GM23338 (cell line): Measurements from ENCODE around the gene MLPH. TPM values are rescaled to one million over a fixed set of nuclear protein-coding genes. Genes with fewer than 3 reads are reported as not detected.

ENCODE experiments used
- ATAC-seq: fragments of 200-7000 bp; cut with Tn5 transposase; 3 replicates; pipeline ENCODE4 v1.9.1; 2020
- DNase-seq: peaks from one replicate; pipeline ENCODE4 v3.0.0-alpha.2; 2015; ENCODE audit warnings: low spot score
- H2AFZ ChIP-seq: fragments of 200-600 bp; sonication (generic); 2 replicates; pipeline ENCODE4 v1.8.0; 2016; ENCODE audit warnings: antibody characterized with exemption, mild to moderate bottlenecking, moderate library complexity
- H3F3A ChIP-seq: fragments of 200-600 bp; sonication (generic); replicated peaks from 2 replicates; pipeline ENCODE4 v1.8.0; 2017; ENCODE audit warnings: antibody characterized with exemption, mixed run types, low read depth
- H3K27ac ChIP-seq: fragments of 200-600 bp; sonication (generic); 2 replicates; pipeline ENCODE4 v1.6.1; 2016; ENCODE audit warnings: low read depth
- H3K27me3 ChIP-seq: fragments of 200-600 bp; sonication (generic); 2 replicates; pipeline ENCODE4 v1.8.0; 2016; ENCODE audit warnings: mild to moderate bottlenecking, mixed run types, moderate library complexity; ENCODE audit not compliant: insufficient read depth
- H3K36me3 ChIP-seq: fragments of 200-600 bp; sonication (generic); 2 replicates; pipeline ENCODE4 v1.8.0; 2016; ENCODE audit warnings: mild to moderate bottlenecking; ENCODE audit not compliant: insufficient read depth
- H3K4me1 ChIP-seq: fragments of 200-600 bp; sonication (generic); 2 replicates; pipeline ENCODE4 v1.8.0; 2016; ENCODE audit warnings: mild to moderate bottlenecking, moderate library complexity; ENCODE audit not compliant: insufficient read depth
- H3K4me2 ChIP-seq: fragments of 200-600 bp; sonication (generic); 2 replicates; pipeline ENCODE4 v1.7.1; 2017; ENCODE audit warnings: mixed run types
- H3K4me3 ChIP-seq: fragments of 200-600 bp; sonication (generic); 2 replicates; pipeline ENCODE4 v1.6.1; 2016; ENCODE audit warnings: mixed run types
- H3K79me2 ChIP-seq: fragments of 200-600 bp; sonication (generic); replicated peaks from 2 replicates; pipeline ENCODE4 v1.8.0; 2017; ENCODE audit warnings: mild to moderate bottlenecking; ENCODE audit not compliant: insufficient read depth
- H3K9me2 ChIP-seq: fragments of 200-600 bp; sonication (generic); 2 replicates; pipeline ENCODE4 v1.8.0; 2017; ENCODE audit not compliant: insufficient read depth
- H4K20me1 ChIP-seq: fragments of 200-600 bp; sonication (generic); replicated peaks from 2 replicates; pipeline ENCODE4 v1.8.0; 2017; ENCODE audit warnings: mild to moderate bottlenecking; ENCODE audit not compliant: insufficient read depth
- H3K27ac Mint-ChIP-seq: 2 replicates; pipeline ENCODE4 v1.8.0; 2020; ENCODE audit warnings: inconsistent platforms, mild to moderate bottlenecking, moderate library complexity, mixed read lengths
- H3K27me3 Mint-ChIP-seq: 3 replicates; pipeline ENCODE4 v1.8.0; 2022; ENCODE audit warnings: low read depth, mild to moderate bottlenecking, moderate library complexity, mixed read lengths, inconsistent platforms; ENCODE audit not compliant: insufficient read depth, poor library complexity
- H3K36me3 Mint-ChIP-seq: 3 replicates; pipeline ENCODE4 v1.8.0; 2021; ENCODE audit warnings: low read depth, mild to moderate bottlenecking, inconsistent platforms, moderate library complexity, mixed read lengths
- H3K4me1 Mint-ChIP-seq: 3 replicates; pipeline ENCODE4 v1.8.0; 2020; ENCODE audit warnings: mild to moderate bottlenecking, inconsistent platforms, mixed read lengths
- H3K4me3 Mint-ChIP-seq: 3 replicates; pipeline ENCODE4 v1.8.0; 2021; ENCODE audit warnings: moderate library complexity, mild to moderate bottlenecking, inconsistent platforms, mixed read lengths
- H3K9me3 Mint-ChIP-seq: 3 replicates; pipeline ENCODE4 v1.8.0; 2020; ENCODE audit warnings: moderate library complexity, mild to moderate bottlenecking, inconsistent platforms, mixed read lengths
- CREB1 ChIP-seq: fragments of 250-450 bp; sonication (Bioruptor Pico); IDR thresholded peaks from 2 replicates; pipeline ENCODE4 v1.5.0; 2020; ENCODE audit warnings: low read depth, mild to moderate bottlenecking, moderate library complexity
- CTCF ChIP-seq, 2 experiments: fragments of 200-600 bp in 1 of 2; sonication (generic) in 1 of 2; conservative IDR thresholded peaks; 2 replicates each; pipeline versions ENCODE4 v1.5.1 to v1.6.1; 2016 to 2017; ENCODE audit warnings: antibody characterized with exemption in 2 of 2, low read depth in 2 of 2, mild to moderate bottlenecking in 2 of 2, moderate library complexity in 1 of 2
- ETS1 ChIP-seq: IDR thresholded peaks from 2 replicates; pipeline ENCODE4 v1.6.1; 2016; ENCODE audit warnings: antibody characterized with exemption
- EZH2 ChIP-seq: fragments of 200-600 bp; sonication (generic); IDR thresholded peaks from one replicate; pipeline ENCODE4 v1.8.0; 2017; ENCODE audit warnings: antibody characterized with exemption, mild to moderate bottlenecking, low read depth; ENCODE audit not compliant: unreplicated experiment
- EZH2phosphoT487 ChIP-seq: fragments of 200-600 bp; sonication (generic); IDR thresholded peaks from one replicate; pipeline ENCODE4 v1.8.1; 2018; ENCODE audit warnings: antibody characterized with exemption; ENCODE audit not compliant: unreplicated experiment
- POLR2AphosphoS5 ChIP-seq: IDR thresholded peaks from 2 replicates; pipeline ENCODE4 v1.6.1; 2016; ENCODE audit warnings: antibody characterized with exemption, low read depth
- REST ChIP-seq: IDR thresholded peaks from one replicate; pipeline ENCODE4 v1.6.1; 2018; ENCODE audit warnings: antibody characterized with exemption; ENCODE audit not compliant: unreplicated experiment
- STAT1 ChIP-seq: IDR thresholded peaks from one replicate; pipeline ENCODE4 v1.6.1; 2016; ENCODE audit warnings: antibody characterized with exemption; ENCODE audit not compliant: unreplicated experiment
- ZNF114 ChIP-seq: fragments of 250-450 bp; sonication (Bioruptor Pico); IDR thresholded peaks from 2 replicates; pipeline ENCODE4 v1.5.0; 2020; ENCODE audit warnings: mild to moderate bottlenecking, moderate library complexity
- polyA plus RNA-seq: library from polyadenylated mRNA; unstranded; fragments of >200 nt; fragmentation: Nextera tagmentation; extraction: Ambion mirVana; gene quantifications from 2 replicates; pipeline ENCODE4 v1.2.1, GENCODE V29; 2016
- total RNA-seq: library from RNA; depleted of rRNA; stranded (reverse); fragments of >200 nt; shearing (Covaris generic); gene quantifications from 2 replicates; pipeline ENCODE4 v1.2.3, GENCODE V29; 2014

MLPH gene
- total and polyA plus RNA-seq, 2 experiments from 2014 or later, result 13.6 to 16.5 TPM

GRCh38 chr2:237450583-237450982 is 36.5 kb upstream of the MLPH start:
- no peak for TF ChIP-seq STAT1
- ATAC-seq, result no peak

GRCh38 chr2:237451643-237452469 is 35.2 kb upstream of the MLPH start:
- no peaks in the 10 kb centered on the region for H3K79me2 ChIP-seq
- peak; percentile 94 for ATAC-seq
- H4K20me1 ChIP-seq, result no peaks in the 10 kb centered on the region
- H3K27me3 ChIP-seq, result no peaks in the 10 kb centered on the region
- H3K36me3 Mint-ChIP-seq, result no peaks in the 10 kb centered on the region
- H3K36me3 ChIP-seq, result no peaks in the 10 kb centered on the region
- no peak overlapping the region for H3K27ac ChIP-seq
- no peaks in the 10 kb centered on the region for H3K9me2 ChIP-seq
- H3K4me1 ChIP-seq, result peaks cover 16% of the 10 kb centered on the region
- peaks cover 19% of the 10 kb centered on the region for H3K4me1 Mint-ChIP-seq
- DNase-seq, result peak; percentile 72
- TF ChIP-seq CTCF (conservative IDR thresholded peaks at IDR 0.05; ENCODE audit: low read depth in 2 of 2) (peak; percentile 50 to 71), ETS1 (no peak)
- H3K4me3 ChIP-seq, result no peak overlapping the region
- H3K4me2 ChIP-seq, result peak overlapping the region; percentile 55; the same call in 1 of the 2 replicates
- no peak overlapping the region for H3K4me3 Mint-ChIP-seq
- peaks cover 8% of the 10 kb centered on the region; the same call in 2 of the 3 replicates for H3K9me3 Mint-ChIP-seq
- H3F3A ChIP-seq, result no peaks in the 10 kb centered on the region
- peak overlapping the region; percentile 95 for H2AFZ ChIP-seq
- no peak overlapping the region for H3K27ac Mint-ChIP-seq
- peaks cover 15% of the 10 kb centered on the region for H3K27me3 Mint-ChIP-seq

More at GRCh38 chr2:237450583-237450982, 36.5 kb upstream of the MLPH start:
- Histone ChIP-seq H2AFZ (no peak overlapping the region), H3F3A (no peaks in the 10 kb centered on the region), H3K4me2 (no peak overlapping the region), H3K27me3 (no peaks in the 10 kb centered on the region), H4K20me1 (no peaks in the 10 kb centered on the region), H3K4me3 (no peak overlapping the region), H3K4me1 (peaks cover 16% of the 10 kb centered on the region), H3K9me2 (no peaks in the 10 kb centered on the region), H3K27ac (no peak overlapping the region), H3K79me2 (no peaks in the 10 kb centered on the region), H3K36me3 (no peaks in the 10 kb centered on the region)
- no peak for DNase-seq
- peaks cover 19% of the 10 kb centered on the region for H3K4me1 Mint-ChIP-seq
- H3K36me3 Mint-ChIP-seq, result no peaks in the 10 kb centered on the region
- peaks cover 12% of the 10 kb centered on the region for H3K27me3 Mint-ChIP-seq
- no peak overlapping the region for H3K4me3 Mint-ChIP-seq
- no peak overlapping the region for H3K27ac Mint-ChIP-seq
- H3K9me3 Mint-ChIP-seq, result peaks cover 5% of the 10 kb centered on the region; the same call in 1 of the 3 replicates

- no peaks in the 10 kb centered on the region for H3F3A ChIP-seq
- no peak overlapping the region for H3K27ac ChIP-seq
- no peak overlapping the region; the same call in 1 of the 2 replicates for H2AFZ ChIP-seq
- peaks cover 11% of the 10 kb centered on the region; the same call in 2 of the 3 replicates for H3K9me3 Mint-ChIP-seq
- peaks cover 15% of the 10 kb centered on the region for H3K27me3 Mint-ChIP-seq
- ATAC-seq (no peak), DNase-seq (no peak)
- H3K27me3 ChIP-seq, result no peaks in the 10 kb centered on the region
- peaks cover 19% of the 10 kb centered on the region for H3K4me1 Mint-ChIP-seq
- no peaks in the 10 kb centered on the region for H3K79me2 ChIP-seq
- H3K36me3 Mint-ChIP-seq, result no peaks in the 10 kb centered on the region
- H4K20me1 ChIP-seq, result no peaks in the 10 kb centered on the region
- no peaks in the 10 kb centered on the region for H3K36me3 ChIP-seq
- H3K27ac Mint-ChIP-seq, result no peak overlapping the region
- no peaks in the 10 kb centered on the region for H3K9me2 ChIP-seq
- no peak overlapping the region for H3K4me2 ChIP-seq
- no peak overlapping the region for H3K4me3 ChIP-seq
- no peak overlapping the region for H3K4me3 Mint-ChIP-seq
- H3K4me1 ChIP-seq, result peaks cover 16% of the 10 kb centered on the region
- no peak for TF ChIP-seq EZH2phosphoT487
- no peak for TF ChIP-seq CTCF (conservative IDR thresholded peaks at IDR 0.05; ENCODE audit: low read depth in 2 of 2)
- no peak for TF ChIP-seq POLR2AphosphoS5
- TF ChIP-seq EZH2, result no peak
- TF ChIP-seq CREB1 (CRISPR knock-in tag), result no peak
- TF ChIP-seq REST, result no peak
- no peak for TF ChIP-seq STAT1
- no peak for TF ChIP-seq ZNF114 (CRISPR knock-in tag)
Measured at GRCh38 chr2:237452861-237453260, 34.2 kb upstream of the MLPH start.
